Left hindlimb (tissue), 1 donor: ENCODE measurements around the gene ITFG1.

Experiments used
- DNase-seq: peaks from one replicate; pipeline ENCODE4 v3.0.0-alpha.2; 2018

ITFG1 gene

GRCh38 chr16:47460711-47461597 lies at the start of gene ITFG1, which contains the start of gene PHKB:
Gene ITFG1, minus strand, starts transcription at chr16:47461063. Its CDS starts 18 bp downstream, at chr16:47461045.
Gene PHKB, plus strand, starts transcription at chr16:47461331. Its CDS starts 20 bp downstream, at chr16:47461351.
- peak; percentile 94 for DNase-seq

- no peak for DNase-seq
Observed at GRCh38 chr16:47507701-47508100, 46.8 kb upstream of the ITFG1 start.

- no peak for DNase-seq
Observed at GRCh38 chr16:47506800-47507199, 45.9 kb upstream of the ITFG1 start.

- DNase-seq = no peak
Observed at GRCh38 chr16:47504599-47504998, 43.7 kb upstream of the ITFG1 start.

- DNase-seq = no peak
Observed at GRCh38 chr16:47503936-47504335, 43.1 kb upstream of the ITFG1 start.

GRCh38 chr16:47499700-47500264 lies 38.9 kb upstream of the ITFG1 start:
- no peak for DNase-seq

- DNase-seq = no peak
Observed at GRCh38 chr16:47499080-47499699, 38.3 kb upstream of the ITFG1 start.

GRCh38 chr16:47493381-47494337 lies 32.8 kb upstream of the ITFG1 start:
- no peak for DNase-seq

- peak; percentile 41 for DNase-seq
Observed at GRCh38 chr16:47492428-47493377, 31.8 kb upstream of the ITFG1 start.

- no peak for DNase-seq
Observed at GRCh38 chr16:47492036-47492427, 31.2 kb upstream of the ITFG1 start.

GRCh38 chr16:47490471-47490870 lies 29.6 kb upstream of the ITFG1 start:
- no peak for DNase-seq

GRCh38 chr16:47488051-47488450 lies 27.2 kb upstream of the ITFG1 start:
- DNase-seq = no peak

- DNase-seq = no peak
Observed at GRCh38 chr16:47486856-47487255, 26.0 kb upstream of the ITFG1 start.

- no peak for DNase-seq
Observed at GRCh38 chr16:47483616-47484015, 22.8 kb upstream of the ITFG1 start.

GRCh38 chr16:47481698-47482374 lies 21.0 kb upstream of the ITFG1 start:
- DNase-seq = no peak

GRCh38 chr16:47480410-47480809 lies 19.5 kb upstream of the ITFG1 start:
- DNase-seq = no peak

- DNase-seq = no peak
Observed at GRCh38 chr16:47477679-47478078, 16.8 kb upstream of the ITFG1 start.

- no peak for DNase-seq
Observed at GRCh38 chr16:47476654-47477345, 15.9 kb upstream of the ITFG1 start.

GRCh38 chr16:47475786-47476185 lies 14.9 kb upstream of the ITFG1 start:
- no peak for DNase-seq

- no peak for DNase-seq
Observed at GRCh38 chr16:47473792-47474191, 12.9 kb upstream of the ITFG1 start.
